PC-3 (cell line): ENCODE data around the gene PTPRD. TPM values are rescaled to one million over a fixed set of nuclear protein-coding genes. Genes with fewer than 3 reads are reported as not detected.

Source experiments
- ATAC-seq: fragments of 200-7000 bp; cut with Tn5 transposase; 2 replicates; pipeline ENCODE4 v1.9.1; 2020; ENCODE audit warnings: mild to moderate bottlenecking, moderate library complexity
- BruUV-seq: library from RNA; stranded (reverse); fragments of 400-500 nt; replicated peaks from 2 replicates; lab custom pipeline; 2021; lab: Mats Ljungman, UMichigan
- CTCF ChIA-PET: fragments of 300-600 bp; sonication (Branson Sonifier 250); formaldehyde crosslinking; loops from one replicate; lab custom pipeline; 2022; ENCODE audit warnings: antibody characterized with exemption; lab: Charles Lee
- POLR2A ChIA-PET: fragments of 300-600 bp; sonication (Branson Sonifier 250); formaldehyde crosslinking; loops from one replicate; lab custom pipeline; 2022; ENCODE audit warnings: antibody characterized with exemption; ENCODE audit not compliant: unreplicated experiment; lab: Charles Lee
- DNase-seq: peaks from one replicate; pipeline ENCODE4 v3.0.0-alpha.2; 2015
- H2AFZ ChIP-seq: fragments of 300-600 bp; sonication (generic); 2 replicates; pipeline ENCODE4 v1.6.0; 2016; ENCODE audit warnings: antibody characterized with exemption, low read length
- H3F3A ChIP-seq: fragments of 300-600 bp; sonication (generic); one replicate; pipeline ENCODE4 v1.6.0; 2017; ENCODE audit warnings: antibody characterized with exemption, low read length, control low read depth, mild to moderate bottlenecking; ENCODE audit not compliant: unreplicated experiment
- H3K27ac ChIP-seq: fragments of 300-600 bp; sonication (generic); 2 replicates; pipeline ENCODE4 v1.5.1; 2016; ENCODE audit warnings: mild to moderate bottlenecking, low read length
- H3K27me3 ChIP-seq: fragments of 300-600 bp; sonication (generic); 2 replicates; pipeline ENCODE4 v1.6.1; 2016; ENCODE audit warnings: low read length, mixed read lengths
- H3K36me3 ChIP-seq: fragments of 300-600 bp; sonication (generic); 2 replicates; pipeline ENCODE4 v1.6.1; 2016; ENCODE audit warnings: low read depth, mixed run types, low read length, mixed read lengths
- H3K4me1 ChIP-seq: fragments of 300-600 bp; sonication (generic); 2 replicates; pipeline ENCODE4 v1.5.1; 2016; ENCODE audit warnings: low read length; ENCODE audit not compliant: insufficient read depth
- H3K4me2 ChIP-seq: fragments of 300-600 bp; sonication (generic); 2 replicates; pipeline ENCODE4 v1.6.0; 2016; ENCODE audit warnings: low read length
- H3K4me3 ChIP-seq: fragments of 300-600 bp; sonication (generic); 2 replicates; pipeline ENCODE4 v1.5.1; 2016; ENCODE audit warnings: mild to moderate bottlenecking, low read length, mixed read lengths
- H3K79me2 ChIP-seq: fragments of 300-600 bp; sonication (generic); 2 replicates; pipeline ENCODE4 v1.6.1; 2017; ENCODE audit warnings: low read length, mixed read lengths
- H3K9ac ChIP-seq: fragments of 300-600 bp; sonication (generic); 2 replicates; pipeline ENCODE4 v1.6.0; 2016; ENCODE audit warnings: mild to moderate bottlenecking, low read length
- H3K9me2 ChIP-seq: fragments of 300-600 bp; sonication (generic); replicated peaks from 2 replicates; pipeline ENCODE4 v1.6.1; 2016; ENCODE audit warnings: mixed run types, low read length, mixed read lengths
- H3K9me3 ChIP-seq: fragments of 300-600 bp; sonication (generic); 2 replicates; pipeline ENCODE4 v1.6.1; 2016; ENCODE audit warnings: low read length, mixed read lengths
- H4K20me1 ChIP-seq: fragments of 300-600 bp; sonication (generic); 2 replicates; pipeline ENCODE4 v1.6.1; 2016; ENCODE audit warnings: low read length, mixed read lengths
- CTCF ChIP-seq: fragments of 300-600 bp; sonication (generic); conservative IDR thresholded peaks from 2 replicates; pipeline ENCODE4 v1.5.1; 2017; ENCODE audit warnings: antibody characterized with exemption, low read depth, mild to moderate bottlenecking, low read length
- EZH2 ChIP-seq: fragments of 300-600 bp; sonication (generic); IDR thresholded peaks from one replicate; pipeline ENCODE4 v1.6.1; 2017; ENCODE audit warnings: antibody characterized with exemption, mild to moderate bottlenecking, low read length; ENCODE audit not compliant: unreplicated experiment
- EZH2phosphoT487 ChIP-seq: fragments of 300-600 bp; sonication (generic); IDR thresholded peaks from 2 replicates; pipeline ENCODE4 v1.6.1; 2018; ENCODE audit warnings: mild to moderate bottlenecking, antibody characterized with exemption, low read length, borderline replicate concordance
- intact Hi-C: fragments of 100-400 bp; cut with micrococcal nuclease; formaldehyde crosslinking; loops from 2 replicates; pipeline ENCODE4 v1.9.0; 2023
- total RNA-seq: library from RNA; depleted of rRNA; stranded (reverse); fragments of >200 nt; gene quantifications from 2 replicates; pipeline ENCODE4 v1.2.3, GENCODE V29; 2014

Gene PTPRD
- total RNA-seq, 1 experiment from 2014 or later: not detected

- ATAC-seq: no peak
- no peaks in the 10 kb centered on the region for H3K9me2 ChIP-seq
- DNase-seq: no peak
- no peaks in the 10 kb centered on the region for H3K36me3 ChIP-seq
- H4K20me1 ChIP-seq: no peaks in the 10 kb centered on the region
- intact Hi-C loops: no loop called here
- H3K79me2 ChIP-seq: no peaks in the 10 kb centered on the region
- H3K27me3 ChIP-seq: no peaks in the 10 kb centered on the region
- CTCF ChIA-PET: no interaction called here
- POLR2A ChIA-PET: no interaction called here
- H3K9ac ChIP-seq: no peak overlapping the region
- H3K4me3 ChIP-seq: no peak overlapping the region
- H2AFZ ChIP-seq: no peak overlapping the region
- H3K4me1 ChIP-seq: no peaks in the 10 kb centered on the region
- H3K4me2 ChIP-seq: no peak overlapping the region
- no peaks in the 10 kb centered on the region for H3F3A ChIP-seq
- H3K9me3 ChIP-seq: no peaks in the 10 kb centered on the region
- no peak for TF ChIP-seq EZH2phosphoT487
- no peak for TF ChIP-seq EZH2
- no peak for TF ChIP-seq CTCF
- H3K27ac ChIP-seq: no peak overlapping the region
- no TSS peak for BruUV-seq
These were observed 2261.4 kb downstream of the PTPRD start for GRCh38 chr9:8351436-8351835.

- no peak overlapping the region for H3K4me3 ChIP-seq
- BruUV-seq: no TSS peak
- H3K27ac ChIP-seq: no peak overlapping the region
- H3F3A ChIP-seq: no peaks in the 10 kb centered on the region
- no peaks in the 10 kb centered on the region for H3K4me1 ChIP-seq
- no peaks in the 10 kb centered on the region for H3K36me3 ChIP-seq
- H3K9me3 ChIP-seq: no peaks in the 10 kb centered on the region
- H4K20me1 ChIP-seq: no peaks in the 10 kb centered on the region
- H3K79me2 ChIP-seq: no peaks in the 10 kb centered on the region
- DNase-seq (no peak), ATAC-seq (no peak)
- H3K9ac ChIP-seq: no peak overlapping the region
- ChIA-PET CTCF (no interaction called here), POLR2A (no interaction called here)
- TF ChIP-seq EZH2: no peak
- TF ChIP-seq CTCF: no peak
- TF ChIP-seq EZH2phosphoT487: no peak
- H3K4me2 ChIP-seq: no peak overlapping the region
- H2AFZ ChIP-seq: no peak overlapping the region
- H3K27me3 ChIP-seq: no peaks in the 10 kb centered on the region
- intact Hi-C loops: no loop called here
- no peaks in the 10 kb centered on the region for H3K9me2 ChIP-seq
These were observed 2262.9 kb downstream of the PTPRD start for GRCh38 chr9:8349901-8350300.

DNA sequence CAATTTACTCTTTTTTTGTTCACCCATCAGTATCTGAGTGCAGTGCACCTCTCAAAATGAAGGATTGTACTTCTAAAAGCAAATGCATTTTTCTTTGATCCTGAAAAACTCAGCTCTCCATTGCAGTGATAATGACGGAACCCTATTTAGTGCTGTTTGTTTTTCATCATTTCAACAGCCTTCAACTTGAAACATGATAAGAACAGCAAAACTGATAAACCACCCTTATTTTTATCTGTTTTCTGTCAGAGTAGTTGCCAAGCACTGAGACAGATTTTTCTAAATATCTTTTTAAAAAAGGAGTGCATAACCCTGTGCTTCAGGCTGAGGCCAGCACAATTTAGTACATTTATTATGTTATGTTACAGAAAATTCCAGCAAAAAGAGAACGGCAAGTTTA lies 2263.4 kb downstream of the PTPRD start:
- Histone ChIP-seq H3K4me1 (no peaks in the 10 kb centered on the region), H2AFZ (no peak overlapping the region), H4K20me1 (no peaks in the 10 kb centered on the region), H3K4me2 (no peak overlapping the region), H3K4me3 (no peak overlapping the region), H3K36me3 (no peaks in the 10 kb centered on the region), H3F3A (no peaks in the 10 kb centered on the region), H3K27me3 (no peaks in the 10 kb centered on the region), H3K27ac (no peak overlapping the region), H3K79me2 (no peaks in the 10 kb centered on the region), H3K9me3 (no peaks in the 10 kb centered on the region), H3K9me2 (no peaks in the 10 kb centered on the region), H3K9ac (no peak overlapping the region)
- CTCF ChIA-PET: no interaction called here
- TF ChIP-seq EZH2phosphoT487: no peak
- no peak for TF ChIP-seq CTCF
- TF ChIP-seq EZH2: no peak
- BruUV-seq: no TSS peak
- DNase-seq: no peak
- intact Hi-C loops: no loop called here
- ATAC-seq: no peak
- POLR2A ChIA-PET: no interaction called here
